Measurements from ENCODE around the gene KCNK13. TPM values are rescaled to one million over a fixed set of nuclear protein-coding genes. Genes with fewer than 3 reads are reported as not detected.

Gene KCNK13
- total and polyA plus RNA-seq, 3 donors from 2014 or later: 26.2 to 59.1 (median 42.5) TPM

DNA sequence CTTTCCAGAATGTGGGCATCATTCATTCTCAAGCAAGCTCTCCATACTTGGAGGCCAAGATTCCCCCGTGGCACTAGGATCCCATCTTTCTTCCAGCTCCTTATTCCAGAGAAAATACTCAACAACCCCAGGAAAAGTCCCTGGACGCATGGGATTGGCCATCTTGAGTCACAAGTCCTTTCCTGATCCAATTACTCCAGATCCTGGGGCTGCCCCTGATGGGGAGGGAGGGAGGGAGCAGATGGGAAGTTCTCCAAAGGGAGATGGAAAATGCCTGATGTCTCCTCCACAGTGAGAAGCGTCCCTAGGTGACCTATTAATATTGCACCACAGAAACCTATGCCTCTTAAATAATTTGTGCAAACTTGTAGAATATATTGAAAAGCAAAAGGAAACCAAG is 12.4 kb upstream of the KCNK13 start:
- Histone ChIP-seq H3K27me3 (no peaks in the 10 kb centered on the region), H3K9me3 (no peaks in the 10 kb centered on the region), H3K27ac (no peak overlapping the region), H3K4me1 (no peaks in the 10 kb centered on the region), H3K36me3 (ENCODE audit: low read depth, missing control alignments) (no peaks in the 10 kb centered on the region), H3K4me3 (no peak overlapping the region)
- intact Hi-C loops (cut with DNase I; ENCODE audit: low total_unique reads): no loop called here
- 70 to 72% methylated on average over 3 of the region's 3 CpGs for WGBS, 2 donors
- DNase-seq: no peak
- TF ChIP-seq, protein P1, sequence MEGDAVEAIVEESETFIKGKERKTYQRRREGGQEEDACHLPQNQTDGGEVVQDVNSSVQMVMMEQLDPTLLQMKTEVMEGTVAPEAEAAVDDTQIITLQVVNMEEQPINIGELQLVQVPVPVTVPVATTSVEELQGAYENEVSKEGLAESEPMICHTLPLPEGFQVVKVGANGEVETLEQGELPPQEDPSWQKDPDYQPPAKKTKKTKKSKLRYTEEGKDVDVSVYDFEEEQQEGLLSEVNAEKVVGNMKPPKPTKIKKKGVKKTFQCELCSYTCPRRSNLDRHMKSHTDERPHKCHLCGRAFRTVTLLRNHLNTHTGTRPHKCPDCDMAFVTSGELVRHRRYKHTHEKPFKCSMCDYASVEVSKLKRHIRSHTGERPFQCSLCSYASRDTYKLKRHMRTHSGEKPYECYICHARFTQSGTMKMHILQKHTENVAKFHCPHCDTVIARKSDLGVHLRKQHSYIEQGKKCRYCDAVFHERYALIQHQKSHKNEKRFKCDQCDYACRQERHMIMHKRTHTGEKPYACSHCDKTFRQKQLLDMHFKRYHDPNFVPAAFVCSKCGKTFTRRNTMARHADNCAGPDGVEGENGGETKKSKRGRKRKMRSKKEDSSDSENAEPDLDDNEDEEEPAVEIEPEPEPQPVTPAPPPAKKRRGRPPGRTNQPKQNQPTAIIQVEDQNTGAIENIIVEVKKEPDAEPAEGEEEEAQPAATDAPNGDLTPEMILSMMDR (IDR thresholded peaks at IDR 0.05): no peak
- no peak for TF ChIP-seq POLR2A (IDR thresholded peaks at IDR 0.05)

DNA sequence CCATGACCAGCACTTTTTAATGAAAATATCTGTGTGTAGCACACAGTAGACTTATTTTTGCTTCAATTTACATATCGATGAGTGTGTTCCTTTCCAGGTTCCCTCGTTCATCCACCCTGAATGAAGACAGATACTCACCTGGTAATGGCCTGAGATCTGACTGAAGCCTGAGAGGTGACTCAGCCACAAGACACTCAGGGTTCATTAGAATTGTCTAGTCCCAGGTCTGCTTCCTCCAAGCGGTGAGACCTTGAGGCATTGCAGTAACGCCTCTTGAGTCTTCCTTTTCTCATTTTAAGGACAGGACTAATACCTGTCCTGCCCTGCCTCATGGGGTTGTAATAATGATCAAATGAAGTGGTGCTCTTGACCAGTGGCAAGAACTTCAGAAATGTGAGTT is 11.5 kb upstream of the KCNK13 start:
- no peak for TF ChIP-seq POLR2A (IDR thresholded peaks at IDR 0.05)
- TF ChIP-seq, protein P1 (IDR thresholded peaks at IDR 0.05): no peak
- H3K36me3 ChIP-seq (ENCODE audit: low read depth, missing control alignments): no peaks in the 10 kb centered on the region
- H3K4me3 ChIP-seq: no peak overlapping the region
- no peak for DNase-seq
- H3K27ac ChIP-seq: no peak overlapping the region
- 94 to 97% methylated on average over 4 of the region's 4 CpGs for WGBS, 2 donors
- no peaks in the 10 kb centered on the region for H3K27me3 ChIP-seq
- no peaks in the 10 kb centered on the region for H3K4me1 ChIP-seq
- intact Hi-C loops (cut with DNase I; ENCODE audit: low total_unique reads): no loop called here
- H3K9me3 ChIP-seq: no peaks in the 10 kb centered on the region

DNA sequence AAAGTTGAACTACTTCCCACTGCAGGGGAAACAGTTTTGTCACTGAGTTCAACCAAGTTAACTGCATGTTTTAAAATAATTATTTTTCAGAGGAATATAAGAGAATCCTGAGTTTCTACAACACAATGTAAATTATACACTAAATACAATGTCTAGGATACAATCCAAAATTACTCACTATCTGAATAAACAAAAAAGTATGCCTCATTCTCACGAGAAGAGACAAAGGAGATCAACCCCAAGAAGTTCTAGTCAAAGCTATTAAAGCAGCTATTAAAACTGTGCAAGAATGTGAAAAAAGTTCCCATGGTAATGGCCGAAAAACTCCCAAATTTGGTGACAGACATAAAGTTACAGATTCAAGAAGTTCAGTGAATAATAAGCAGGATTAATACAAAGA is 8.8 kb upstream of the KCNK13 start:
- 70 to 72% methylated on average over 2 of the region's 2 CpGs for WGBS, 2 donors
- intact Hi-C loops (cut with DNase I; ENCODE audit: low total_unique reads): no loop called here
- Histone ChIP-seq H3K27me3 (no peaks in the 10 kb centered on the region), H3K27ac (no peak overlapping the region), H3K9me3 (no peaks in the 10 kb centered on the region), H3K36me3 (ENCODE audit: low read depth, missing control alignments) (no peaks in the 10 kb centered on the region), H3K4me3 (no peak overlapping the region), H3K4me1 (no peaks in the 10 kb centered on the region)
- DNase-seq: no peak
- no peak for TF ChIP-seq POLR2A (IDR thresholded peaks at IDR 0.05)
- TF ChIP-seq, protein P1 (IDR thresholded peaks at IDR 0.05): no peak

DNA sequence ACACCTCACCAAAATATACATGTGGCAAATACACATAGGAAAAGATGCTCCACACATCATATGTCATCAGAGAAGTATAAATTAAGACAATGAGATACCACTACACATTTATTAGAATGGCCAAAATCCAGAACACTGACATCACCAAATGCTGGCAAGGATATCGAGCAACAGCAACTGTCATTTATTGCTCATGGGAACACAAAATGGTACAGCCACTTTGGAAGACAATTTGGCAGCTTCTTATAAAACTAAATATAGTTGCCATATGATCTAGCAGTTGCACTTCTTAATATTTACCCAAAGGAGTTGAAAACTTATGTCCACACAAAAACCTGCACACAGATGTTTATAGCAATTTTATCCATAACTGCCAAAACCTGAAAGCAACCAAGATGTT is 7.0 kb upstream of the KCNK13 start:
- H3K27me3 ChIP-seq: no peaks in the 10 kb centered on the region
- H3K27ac ChIP-seq: no peak overlapping the region
- no peaks in the 10 kb centered on the region for H3K9me3 ChIP-seq
- WGBS, 2 donors: 71 to 89% methylated on average over 1 of the region's 1 CpG
- intact Hi-C loops (cut with DNase I; ENCODE audit: low total_unique reads): no loop called here
- no peaks in the 10 kb centered on the region for H3K4me1 ChIP-seq
- H3K36me3 ChIP-seq (ENCODE audit: low read depth, missing control alignments): no peaks in the 10 kb centered on the region
- H3K4me3 ChIP-seq: no peak overlapping the region
- TF ChIP-seq, protein P1 (IDR thresholded peaks at IDR 0.05): no peak
- TF ChIP-seq POLR2A (IDR thresholded peaks at IDR 0.05): no peak
- DNase-seq: no peak

DNA sequence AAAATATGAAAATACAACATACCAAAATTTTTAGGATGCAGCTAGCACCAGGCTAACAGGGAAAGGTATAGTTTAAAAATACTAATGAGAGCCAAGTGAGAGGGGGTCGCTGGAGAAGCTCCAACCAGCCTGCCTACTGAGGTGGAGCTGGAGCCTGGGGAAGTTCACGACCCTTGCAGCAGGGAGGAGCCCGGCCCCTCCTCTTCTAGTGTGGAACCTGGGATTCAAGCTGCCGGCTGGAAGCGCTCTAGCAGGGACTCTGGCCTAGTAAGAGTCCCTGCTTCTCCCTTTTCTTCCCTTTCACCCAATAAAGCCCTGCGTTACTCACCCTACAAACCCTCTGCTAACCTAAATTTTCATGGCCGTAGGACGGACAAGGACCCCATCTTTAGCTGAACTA is 5.0 kb upstream of the KCNK13 start:
- Histone ChIP-seq H3K27me3 (no peaks in the 10 kb centered on the region), H3K27ac (no peak overlapping the region), H3K4me3 (no peak overlapping the region), H3K4me1 (no peaks in the 10 kb centered on the region), H3K9me3 (no peaks in the 10 kb centered on the region), H3K36me3 (ENCODE audit: low read depth, missing control alignments) (no peaks in the 10 kb centered on the region)
- no peak for DNase-seq
- no peak for TF ChIP-seq POLR2A (IDR thresholded peaks at IDR 0.05)
- TF ChIP-seq, protein P1 (IDR thresholded peaks at IDR 0.05): no peak
- WGBS, 2 donors: 39 to 52% methylated on average over 8 of the region's 8 CpGs
- intact Hi-C loops (cut with DNase I; ENCODE audit: low total_unique reads): no loop called here
